Measurements from ENCODE around the gene HRG.

The HRG gene

GRCh38 chr3:186663361-186664118 lies 2.3 kb upstream of the HRG start:
- TF ChIP-seq CTCF (IDR thresholded peaks at IDR 0.05), result no peak
- Histone ChIP-seq H3K4me1 (ENCODE audit: control insufficient read depth in 1 of 2, insufficient read depth in 1 of 2, low read depth in 1 of 2, low read length in 1 of 2) (no peaks in the 10 kb centered on the region), H3K4me3 (ENCODE audit: low read depth in 1 of 2, low read length in 1 of 2) (no peak overlapping the region), H3K9me3 (no peaks in the 10 kb centered on the region), H3K27ac (no peak overlapping the region), H3K36me3 (no peaks in the 10 kb centered on the region), H3K27me3 (peaks cover 22% of the 10 kb centered on the region)

GRCh38 chr3:186664119-186664495 lies 1.7 kb upstream of the HRG start:
- H3K27ac ChIP-seq, result no peak overlapping the region
- no peaks in the 10 kb centered on the region for H3K4me1 ChIP-seq (ENCODE audit: control insufficient read depth in 1 of 2, insufficient read depth in 1 of 2, low read depth in 1 of 2, low read length in 1 of 2)
- no peaks in the 10 kb centered on the region for H3K9me3 ChIP-seq
- no peak for TF ChIP-seq CTCF (IDR thresholded peaks at IDR 0.05)
- no peaks in the 10 kb centered on the region for H3K36me3 ChIP-seq
- peaks cover 22% of the 10 kb centered on the region for H3K27me3 ChIP-seq
- no peak overlapping the region for H3K4me3 ChIP-seq (ENCODE audit: low read depth in 1 of 2, low read length in 1 of 2)

DNA sequence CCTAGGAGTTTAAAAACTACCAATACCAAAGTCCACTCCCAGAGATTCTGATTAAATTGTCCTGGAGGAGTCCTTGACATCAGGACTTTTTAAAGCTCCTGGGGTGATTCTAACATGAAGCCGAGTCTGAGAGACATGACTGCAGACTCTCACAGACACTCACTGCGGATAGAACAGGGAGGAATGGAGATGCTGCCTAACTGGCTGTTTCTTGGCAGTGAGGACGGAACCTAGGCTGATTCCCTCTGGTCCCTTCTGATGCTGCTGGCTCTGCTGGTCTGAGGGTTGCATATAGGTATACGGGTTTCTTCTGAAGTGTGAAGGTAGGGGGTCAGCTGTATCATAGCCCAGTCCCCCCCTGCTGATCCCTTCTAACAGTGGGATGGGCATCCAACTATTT lies 1.3 kb upstream of the HRG start:
- TF ChIP-seq CTCF (IDR thresholded peaks at IDR 0.05), result no peak
- H3K27me3 ChIP-seq, result peaks cover 22% of the 10 kb centered on the region
- H3K4me1 ChIP-seq (ENCODE audit: control insufficient read depth in 1 of 2, insufficient read depth in 1 of 2, low read depth in 1 of 2, low read length in 1 of 2), result no peaks in the 10 kb centered on the region
- H3K36me3 ChIP-seq, result no peaks in the 10 kb centered on the region
- no peak overlapping the region for H3K27ac ChIP-seq
- no peak overlapping the region for H3K4me3 ChIP-seq (ENCODE audit: low read depth in 1 of 2, low read length in 1 of 2)
- no peaks in the 10 kb centered on the region for H3K9me3 ChIP-seq

DNA sequence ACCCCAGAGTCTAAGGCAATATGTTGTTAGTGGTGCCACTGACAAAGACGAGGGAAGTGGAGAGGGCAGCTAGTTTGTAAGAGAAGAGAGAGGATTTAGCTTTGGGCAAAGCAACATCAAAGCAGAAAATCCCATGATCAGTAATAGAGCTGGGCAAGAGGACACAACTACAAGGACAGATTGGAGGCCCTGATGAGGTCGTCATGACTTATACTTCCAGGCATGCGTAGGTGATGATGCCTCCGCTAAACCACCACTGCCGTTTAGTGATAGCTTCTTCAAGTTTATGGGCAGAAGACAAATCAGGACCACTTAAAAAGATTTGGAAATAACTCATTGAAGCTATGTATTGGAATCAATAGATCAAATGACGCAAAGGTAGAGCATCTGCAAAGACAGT lies 2.6 kb downstream of the HRG start:
- Histone ChIP-seq H3K9me3 (no peaks in the 10 kb centered on the region), H3K4me1 (ENCODE audit: control insufficient read depth in 1 of 2, insufficient read depth in 1 of 2, low read depth in 1 of 2, low read length in 1 of 2) (no peaks in the 10 kb centered on the region), H3K27ac (no peak overlapping the region), H3K36me3 (no peaks in the 10 kb centered on the region), H3K27me3 (peaks cover 42% of the 10 kb centered on the region), H3K4me3 (ENCODE audit: low read depth in 1 of 2, low read length in 1 of 2) (no peak overlapping the region)
- no peak for TF ChIP-seq CTCF (IDR thresholded peaks at IDR 0.05)

- Histone ChIP-seq H3K9me3 (no peaks in the 10 kb centered on the region), H3K4me3 (ENCODE audit: low read depth in 1 of 2, low read length in 1 of 2) (no peak overlapping the region), H3K36me3 (no peaks in the 10 kb centered on the region), H3K4me1 (ENCODE audit: control insufficient read depth in 1 of 2, insufficient read depth in 1 of 2, low read depth in 1 of 2, low read length in 1 of 2) (no peaks in the 10 kb centered on the region), H3K27me3 (peaks cover 42% of the 10 kb centered on the region), H3K27ac (no peak overlapping the region)
- no peak for TF ChIP-seq CTCF (IDR thresholded peaks at IDR 0.05)
These were observed 3.7 kb downstream of the HRG start for GRCh38 chr3:186669378-186670084.

All from neutrophil (primary cell).